Right lung (tissue), 5 donors: ENCODE results near the gene SLU7. TPM values are rescaled to one million over a fixed set of nuclear protein-coding genes. Genes with fewer than 3 reads are reported as not detected.
"Not testable (repeated sequence)": the region's sequence is repeated elsewhere in the genome, so short reads cannot be mapped to it uniquely, and the experiment has no call there.

Experiments used
- DNase-seq, 2 donors: peaks; one replicate each; pipeline ENCODE4 v3.0.0-alpha.2; 2013
- polyA plus RNA-seq, 5 donors: library from polyadenylated mRNA; unstranded; fragments of 120-200 nt; gene quantifications; one replicate each; pipeline versions ENCODE4 v1.2.1 to v1.2.3, GENCODE V29; 2013; ENCODE audit warnings: inconsistent platforms in 1 of 5, low replicate concordance in 1 of 5; ENCODE audit not compliant: insufficient read length in 5 of 5, insufficient read depth in 1 of 5

SLU7 gene
- polyA plus RNA-seq, 5 donors = 45.0 to 72.6 (median 52.4) TPM

GRCh38 chr5:160452036-160452435, 33.2 kb upstream of the SLU7 start:
- DNase-seq = no peak

GRCh38 chr5:160451281-160451680, 32.4 kb upstream of the SLU7 start:
- DNase-seq = no peak

- no peak for DNase-seq
These were observed 31.5 kb upstream of the SLU7 start for GRCh38 chr5:160450164-160450932.

GRCh38 chr5:160449458-160449857, 30.6 kb upstream of the SLU7 start:
- no peak for DNase-seq

- DNase-seq = no peak
These were observed 30.0 kb upstream of the SLU7 start for GRCh38 chr5:160448886-160449285.

GRCh38 chr5:160445751-160446150, 26.9 kb upstream of the SLU7 start:
- DNase-seq = no peak

- DNase-seq = no peak
These were observed 26.3 kb upstream of the SLU7 start for GRCh38 chr5:160445132-160445531.

GRCh38 chr5:160444407-160444806, 25.5 kb upstream of the SLU7 start:
- DNase-seq = no peak

- no peak for DNase-seq
These were observed 24.0 kb upstream of the SLU7 start for GRCh38 chr5:160442824-160443431.

GRCh38 chr5:160441311-160441781, 22.5 kb upstream of the SLU7 start:
- no peak for DNase-seq

- DNase-seq = peak; percentile 71 to 79
These were observed 20.3 kb upstream of the SLU7 start for GRCh38 chr5:160439205-160439600.

- peak in 1 of 2 donors; percentile 34 for DNase-seq
These were observed 19.7 kb upstream of the SLU7 start for GRCh38 chr5:160438316-160439204.

GRCh38 chr5:160437271-160437670, 18.4 kb upstream of the SLU7 start:
- DNase-seq = no peak

- DNase-seq = not testable (repeated sequence)
These were observed 17.8 kb upstream of the SLU7 start for GRCh38 chr5:160436661-160437060.

- no peak for DNase-seq
These were observed 17.1 kb upstream of the SLU7 start for GRCh38 chr5:160436017-160436416.

GRCh38 chr5:160435532-160435931, 16.7 kb upstream of the SLU7 start:
- DNase-seq = no peak

GRCh38 chr5:160434022-160434531, 15.2 kb upstream of the SLU7 start:
- peak in 1 of 2 donors; percentile 45 for DNase-seq

- DNase-seq = no peak
These were observed 13.9 kb upstream of the SLU7 start for GRCh38 chr5:160432787-160433186.

GRCh38 chr5:160432196-160432595, 13.3 kb upstream of the SLU7 start:
- no peak for DNase-seq

GRCh38 chr5:160427607-160428006, 8.7 kb upstream of the SLU7 start:
- no peak for DNase-seq

- DNase-seq = no peak
These were observed 4.2 kb upstream of the SLU7 start for GRCh38 chr5:160423099-160423498.

GRCh38 chr5:160421625-160422258, 2.9 kb upstream of the SLU7 start, which contains the start of gene PTTG1:
PTTG1 (plus strand) TSS chr5:160421855; CDS start chr5:160422313, 458 bp downstream.
- peak; percentile 96 to 97 for DNase-seq
